GM19372 (cell line): ENCODE results near the gene MAFF.

ENCODE experiments used
- ATAC-seq: cut with Tn5 transposase; IDR thresholded peaks from one replicate; pipeline ENCODE4 v1.9.1; 2021; ENCODE audit warnings: mild to moderate bottlenecking, low read depth, moderate library complexity; ENCODE audit not compliant: unreplicated experiment

MAFF gene

DNA sequence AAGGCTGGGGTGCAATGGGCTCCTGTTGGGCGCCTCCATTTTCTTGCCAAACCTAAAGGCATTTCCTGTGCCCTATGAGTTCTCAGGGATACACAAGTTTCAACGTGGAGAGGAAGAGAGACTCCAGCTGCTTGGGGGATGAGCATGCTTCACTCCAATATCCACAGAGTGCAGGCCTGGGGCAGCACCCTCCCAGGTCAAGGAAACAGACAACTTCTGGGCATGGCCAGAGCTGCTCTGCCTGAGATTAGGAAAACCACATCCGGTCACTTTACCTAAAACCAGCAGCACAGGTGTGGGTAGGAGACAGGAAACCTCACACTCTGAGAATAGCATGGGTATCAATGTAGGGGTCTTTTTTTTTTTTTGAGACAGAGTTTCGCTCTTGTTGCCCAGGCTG lies 42.3 kb downstream of the MAFF start:
- no peak for ATAC-seq

DNA sequence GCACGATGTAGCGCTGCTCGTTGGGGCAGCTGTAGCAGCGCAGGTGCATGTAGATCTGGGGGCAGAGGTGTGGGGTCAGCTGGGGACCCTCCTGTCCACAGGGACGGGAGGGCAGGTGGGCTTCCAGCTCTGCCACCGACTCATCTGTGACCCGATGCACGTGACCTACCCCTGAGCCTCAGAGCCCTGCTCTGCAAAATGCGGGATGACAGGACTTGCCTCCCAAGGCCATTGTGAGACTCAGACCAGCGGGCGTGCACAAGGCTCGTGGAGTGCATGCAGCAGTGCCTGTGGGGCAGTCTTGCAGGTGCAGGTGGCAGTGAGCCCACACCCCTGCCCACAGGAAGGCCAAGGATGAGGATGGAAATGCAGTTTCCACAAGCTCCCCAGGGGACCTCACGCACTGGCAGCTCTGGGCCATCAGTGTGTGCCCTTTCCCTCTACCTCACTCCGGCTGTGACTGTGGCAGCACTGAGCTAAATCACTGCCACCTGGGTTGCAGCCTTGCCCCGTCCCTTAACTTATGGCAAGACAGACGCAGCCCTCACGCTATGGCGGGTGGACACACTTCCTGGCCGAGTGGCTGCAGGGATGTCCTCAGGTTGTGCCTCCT lies 44.4 kb downstream of the MAFF start:
- ATAC-seq: no peak

DNA sequence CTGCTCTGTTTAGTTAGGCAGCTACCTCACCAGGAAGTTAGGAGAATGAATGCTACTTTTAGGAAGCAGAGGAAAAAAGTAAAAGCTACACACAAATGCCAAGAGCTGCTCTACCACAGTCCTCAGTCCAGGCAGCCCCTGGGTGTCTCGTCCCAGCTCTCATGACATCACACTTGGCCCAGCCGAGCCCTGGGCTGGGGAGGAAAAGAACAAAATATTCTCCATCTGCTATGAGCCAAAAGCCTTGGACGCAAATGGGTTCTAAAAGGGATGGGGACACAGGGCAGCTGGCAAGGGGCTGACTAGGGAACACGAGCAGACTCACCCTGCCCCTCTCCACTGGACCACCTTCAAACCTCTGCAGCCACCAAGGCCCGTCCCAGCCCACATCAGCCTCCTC lies 44.9 kb downstream of the MAFF start:
- no peak for ATAC-seq

GRCh38 chr22:38247713-38248112 lies 45.9 kb downstream of the MAFF start:
- no peak for ATAC-seq

GRCh38 chr22:38248280-38248679 lies 46.5 kb downstream of the MAFF start:
- ATAC-seq: no peak

DNA sequence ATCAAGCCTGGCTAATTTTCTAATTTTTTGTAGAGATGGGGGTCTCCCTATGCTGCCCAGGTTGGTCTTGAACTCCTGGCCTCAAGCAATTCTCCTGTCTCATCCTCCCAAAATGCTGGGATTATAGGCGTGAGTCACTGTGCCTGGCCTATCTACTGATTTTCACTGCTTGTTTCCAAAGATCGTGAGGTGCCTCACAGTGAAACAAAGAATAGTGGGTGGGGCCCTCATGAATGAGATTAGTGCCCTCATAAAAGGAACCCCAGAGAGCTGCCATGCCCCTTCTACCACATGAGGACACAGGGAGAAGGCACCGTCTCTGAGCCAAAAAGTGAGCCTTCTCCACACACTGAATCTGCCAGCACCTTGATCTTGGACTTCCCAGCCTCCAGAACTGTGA lies 47.5 kb downstream of the MAFF start:
- no peak for ATAC-seq

DNA sequence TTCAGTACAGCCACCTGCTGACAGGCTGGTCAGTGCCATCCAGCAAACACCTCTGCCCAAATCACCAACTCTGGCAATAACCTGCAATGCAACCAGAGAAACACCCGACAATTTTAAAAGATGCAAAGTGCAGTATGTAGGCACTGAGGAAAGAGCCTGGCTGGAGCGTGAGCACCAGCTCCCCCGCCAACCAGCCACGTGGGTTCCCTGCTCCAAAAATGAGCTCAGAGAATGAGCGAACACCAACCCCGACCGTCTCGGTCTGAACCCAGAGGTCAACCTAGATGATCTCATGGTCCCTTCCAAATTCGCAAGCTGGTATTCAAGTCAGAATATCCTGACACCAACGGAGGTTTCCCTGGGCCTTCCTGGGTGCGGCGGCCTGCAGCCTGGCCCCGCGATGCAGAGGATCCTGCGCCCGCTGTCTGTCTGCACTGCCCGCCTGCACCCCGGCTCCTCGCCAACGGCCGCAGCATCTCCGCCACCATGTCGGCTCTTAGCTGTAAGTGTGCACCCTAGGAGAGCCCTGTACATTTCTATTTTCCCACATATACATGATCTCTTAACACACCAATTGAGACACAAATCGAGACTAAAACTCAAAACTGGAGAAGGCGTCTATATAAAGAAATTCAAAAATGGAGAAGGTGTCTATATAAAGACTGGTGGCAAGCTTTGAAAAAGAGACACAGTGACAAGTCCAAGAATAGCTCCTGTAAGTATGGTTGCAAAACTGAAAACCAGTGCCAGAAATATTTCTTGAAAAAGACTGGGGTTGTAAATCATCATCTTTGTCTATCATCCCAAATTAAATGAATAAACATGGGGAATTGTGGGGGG lies 48.2 kb downstream of the MAFF start:
- ATAC-seq: no peak

DNA sequence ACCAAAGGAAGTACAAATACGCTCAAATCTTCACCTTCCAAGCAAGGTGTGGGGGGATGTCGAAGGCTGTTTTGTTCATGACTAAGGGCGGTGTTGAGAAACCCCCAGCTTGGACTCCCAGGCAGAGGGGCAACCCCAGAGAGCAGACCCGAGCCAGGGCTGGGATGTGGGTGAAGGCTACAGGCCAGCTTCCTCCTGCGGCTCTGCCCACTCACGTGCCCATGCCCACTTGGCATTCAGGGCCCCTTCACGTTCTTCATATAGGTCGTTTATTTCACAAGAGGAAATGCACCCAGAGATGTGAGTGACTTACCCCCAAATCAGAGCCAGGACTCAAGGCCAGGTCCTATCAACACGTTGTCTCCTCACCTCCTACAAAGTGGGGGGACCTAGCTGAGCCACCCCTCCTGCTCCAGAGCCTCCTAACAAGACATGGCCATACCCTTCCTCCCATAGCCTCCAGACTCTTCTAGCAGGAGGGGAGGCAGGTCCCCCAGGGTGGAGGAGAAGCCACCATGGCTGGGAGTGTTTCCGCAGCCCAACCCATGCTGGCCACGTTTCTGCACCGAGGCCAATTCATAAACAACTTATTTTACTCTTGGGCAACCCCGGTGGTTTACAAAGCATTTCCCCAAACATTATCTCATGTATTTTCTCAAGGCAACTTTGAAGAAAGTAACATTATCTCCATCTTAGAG lies 49.0 kb downstream of the MAFF start:
- ATAC-seq: no peak

GRCh38 chr22:38251341-38251692 lies 49.5 kb downstream of the MAFF start:
- ATAC-seq: no peak

GRCh38 chr22:38255697-38256096 lies 53.9 kb downstream of the MAFF start:
- no peak for ATAC-seq

DNA sequence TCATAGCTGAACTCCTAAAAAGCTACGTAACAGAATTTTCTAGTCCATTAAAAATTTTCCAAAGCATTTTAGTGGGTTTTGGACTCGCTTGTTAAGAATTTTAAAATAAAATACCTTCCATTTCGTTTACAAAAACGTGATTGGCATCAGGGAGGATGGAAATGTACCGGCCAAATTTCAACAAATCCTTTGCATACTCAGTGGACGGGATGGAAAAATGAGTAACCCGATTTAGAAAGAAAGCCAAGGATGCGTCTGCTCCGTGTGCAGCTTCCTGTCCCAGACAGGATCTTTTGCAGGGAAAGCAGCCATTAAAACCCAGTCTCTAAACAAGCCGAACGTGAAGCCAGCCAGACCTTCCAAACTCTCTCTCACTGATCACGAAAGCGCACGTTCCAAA lies 55.4 kb downstream of the MAFF start:
- ATAC-seq: no peak

DNA sequence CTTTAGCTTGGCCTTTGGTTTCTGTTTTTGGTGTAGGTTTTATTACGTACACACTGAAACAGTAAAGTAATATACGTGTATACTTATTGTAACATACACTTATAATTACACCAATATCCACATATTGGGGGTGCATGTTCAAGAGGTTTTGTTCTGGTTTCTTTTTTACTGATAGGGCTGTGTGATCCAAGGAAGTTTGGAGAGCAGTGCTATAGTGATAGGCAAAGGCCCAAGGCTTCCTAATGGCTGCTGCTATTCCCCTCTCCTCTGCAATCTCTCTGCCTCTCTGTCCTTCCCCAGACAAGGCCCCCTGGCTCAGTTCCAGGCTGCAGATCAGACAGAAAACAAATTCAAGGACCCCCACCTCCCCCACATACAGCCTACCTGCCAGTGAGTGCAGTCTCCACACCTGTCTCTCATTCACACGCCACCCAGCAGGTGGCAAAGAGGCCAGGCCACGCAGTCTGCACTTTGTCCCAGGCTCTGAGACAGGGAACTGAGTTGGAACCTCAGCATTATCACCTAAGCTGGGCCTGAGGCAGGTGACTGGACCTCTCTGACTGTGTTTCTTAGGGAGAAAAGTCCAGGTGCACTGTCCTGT lies 56.0 kb downstream of the MAFF start:
- ATAC-seq: no peak

GRCh38 chr22:38258895-38259294 lies 57.1 kb downstream of the MAFF start:
- ATAC-seq: no peak

- ATAC-seq: no peak
Observed at GRCh38 chr22:38259370-38259769, 57.6 kb downstream of the MAFF start.

DNA sequence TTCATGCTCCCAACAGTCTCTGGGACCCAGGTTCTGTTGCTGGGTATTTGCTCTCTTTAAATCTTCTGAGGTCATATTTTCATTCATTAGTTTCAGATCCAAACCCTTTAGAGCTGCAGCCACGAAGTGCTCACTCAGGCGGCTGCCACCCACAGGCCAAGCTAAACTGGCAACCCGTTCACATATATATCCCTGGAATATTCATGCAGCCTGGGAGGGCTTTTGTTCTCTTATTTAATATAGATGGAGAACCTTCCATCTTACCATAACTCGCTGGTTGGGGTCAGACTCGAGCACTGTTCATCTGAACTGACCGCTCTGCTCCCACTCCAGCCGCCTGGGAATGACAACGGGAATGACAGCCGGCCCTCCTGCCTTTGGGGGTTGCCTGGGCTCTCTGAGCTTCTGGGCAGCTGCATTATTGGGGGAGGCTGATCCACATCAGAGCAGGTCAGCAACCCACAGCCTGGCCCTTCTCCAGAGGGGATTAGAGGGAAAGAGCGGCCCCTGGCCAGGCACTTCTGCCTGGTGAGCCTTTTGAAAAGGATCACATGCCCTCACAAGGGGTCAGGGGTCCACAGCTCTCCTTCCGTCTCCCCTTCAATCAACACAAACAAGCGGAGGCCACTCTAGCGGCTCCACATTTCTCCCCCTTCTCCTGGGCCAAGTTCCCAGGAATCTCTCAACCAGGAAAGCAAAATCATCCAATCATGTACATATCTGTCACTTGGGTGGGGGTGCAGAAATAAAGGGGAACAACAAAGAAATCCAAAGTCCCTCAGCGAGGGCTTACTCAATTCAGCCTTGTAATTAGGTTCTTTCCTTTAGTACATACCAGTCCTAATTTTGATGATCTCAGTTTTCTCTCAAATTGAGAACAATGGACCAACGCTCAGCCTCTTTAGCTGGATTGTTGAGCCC lies 59.2 kb downstream of the MAFF start:
- no peak for ATAC-seq

- no peak for ATAC-seq
Observed at GRCh38 chr22:38262051-38262795, 60.4 kb downstream of the MAFF start.

DNA sequence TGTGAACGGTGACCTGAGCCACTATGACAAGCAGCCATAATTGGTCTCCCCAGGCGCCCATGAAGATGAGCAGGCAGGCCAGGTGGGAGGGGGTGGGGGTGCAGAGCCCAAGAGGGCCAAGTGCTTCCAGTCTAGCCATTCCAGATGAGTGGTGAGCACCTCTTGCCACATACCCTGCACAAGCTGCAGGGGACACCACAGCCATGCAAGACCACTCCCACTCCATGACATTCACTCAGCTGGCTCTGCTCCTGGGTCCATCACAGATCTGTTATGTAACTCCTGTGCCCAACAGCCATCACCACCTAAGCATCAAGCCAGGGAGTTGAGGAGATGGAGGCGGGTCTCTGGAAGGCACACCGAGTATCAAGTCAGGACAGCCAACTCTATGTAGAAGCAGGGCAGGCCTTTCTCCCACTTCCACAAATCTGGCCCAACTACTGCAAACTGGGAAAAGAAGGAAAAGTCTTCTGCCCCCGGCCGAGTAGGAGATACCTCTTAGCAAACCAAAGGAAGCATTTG lies 62.6 kb downstream of the MAFF start:
- ATAC-seq: no peak
